Kasumi-1 (cell line): ENCODE measurements around the gene GPX8.

ENCODE experiments used
- DNase-seq, 2 experiments: peaks; one replicate each; lab custom pipeline; 2025; lab: John Stamatoyannopoulos, UW

Gene GPX8

DNA sequence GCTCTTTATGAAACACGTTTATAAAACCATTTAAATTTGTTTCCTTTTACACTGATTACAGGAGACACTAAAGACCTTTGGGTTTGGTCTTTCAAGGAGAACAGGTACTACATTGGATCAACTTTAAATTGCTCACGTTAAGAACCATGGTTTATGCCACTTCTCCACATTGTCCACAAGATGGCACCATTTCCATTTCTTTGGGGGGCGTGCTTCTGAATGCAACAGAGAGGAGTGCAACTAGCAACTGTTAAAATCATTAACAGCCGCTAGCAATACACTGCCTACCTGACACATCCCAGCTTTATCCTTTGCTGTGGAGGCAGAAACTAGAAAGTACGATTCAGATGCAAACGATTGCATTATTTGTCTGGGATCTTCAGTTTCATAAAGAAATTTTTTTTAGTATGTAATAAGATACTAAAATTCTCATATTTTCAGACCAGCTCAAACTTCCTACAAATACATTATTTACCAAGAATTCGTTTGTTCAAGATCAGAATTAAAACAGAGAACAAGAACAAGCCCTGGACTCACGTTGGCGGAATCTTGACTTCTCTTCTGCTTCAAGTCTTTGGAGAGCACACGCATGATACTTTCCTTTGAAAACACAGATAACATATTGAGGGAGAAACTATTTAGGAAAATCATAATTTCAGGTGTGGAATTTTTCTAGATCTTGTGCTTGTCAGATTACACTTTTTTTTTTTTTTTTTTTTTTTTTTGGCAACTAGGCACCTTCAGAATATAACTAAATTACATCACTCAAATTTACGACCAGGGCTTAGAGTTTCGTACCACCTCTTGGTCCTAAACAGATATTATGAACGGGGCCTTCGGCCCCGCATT, 12.3 kb downstream of the GPX8 start:
- peak; percentile 91 for DNase-seq

DNA sequence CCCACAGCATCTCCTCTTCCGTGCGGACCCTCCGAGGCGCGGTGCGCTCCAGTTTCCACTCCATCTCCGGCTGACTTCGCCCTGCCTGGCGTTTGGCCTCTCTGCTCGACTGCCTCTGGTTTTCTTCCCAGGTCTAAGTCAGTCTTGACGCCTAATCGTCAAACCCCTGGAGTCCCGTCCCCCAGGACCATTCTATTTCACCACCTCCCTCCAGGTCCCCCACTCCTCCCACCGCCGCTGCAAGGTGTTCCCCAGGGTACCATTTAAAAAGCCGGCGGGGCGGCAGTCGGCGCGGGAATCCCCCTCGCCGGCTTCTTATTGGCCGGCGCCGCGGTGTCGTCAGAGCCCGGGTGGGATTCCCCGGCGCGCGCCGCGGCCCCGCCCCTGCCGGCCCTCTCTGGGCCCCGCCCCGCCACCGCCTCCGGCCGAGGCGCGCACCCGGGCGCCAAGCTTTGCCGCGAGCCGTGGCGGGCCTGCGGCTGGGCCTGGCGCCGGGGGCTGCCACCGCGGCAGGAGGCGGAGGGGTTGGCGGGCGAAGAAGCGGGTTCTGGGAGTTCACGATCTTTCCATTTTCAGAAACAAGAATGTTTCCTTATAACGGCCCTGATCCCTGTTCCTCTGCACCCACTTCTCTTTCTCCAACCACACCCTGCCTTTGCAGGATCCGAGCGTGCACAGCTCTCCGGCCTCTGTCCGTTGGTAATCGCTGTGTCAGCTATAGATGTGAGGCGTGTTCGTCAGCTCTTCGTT, 13.1 kb downstream of the GPX8 start, which contains the start of gene CDC20B:
CDC20B (minus strand) TSS at position 241 of the 750 bp plus-strand sequence; CDS start at position 64, 177 bp downstream.
- DNase-seq, result peak; percentile 47 to 52

DNA sequence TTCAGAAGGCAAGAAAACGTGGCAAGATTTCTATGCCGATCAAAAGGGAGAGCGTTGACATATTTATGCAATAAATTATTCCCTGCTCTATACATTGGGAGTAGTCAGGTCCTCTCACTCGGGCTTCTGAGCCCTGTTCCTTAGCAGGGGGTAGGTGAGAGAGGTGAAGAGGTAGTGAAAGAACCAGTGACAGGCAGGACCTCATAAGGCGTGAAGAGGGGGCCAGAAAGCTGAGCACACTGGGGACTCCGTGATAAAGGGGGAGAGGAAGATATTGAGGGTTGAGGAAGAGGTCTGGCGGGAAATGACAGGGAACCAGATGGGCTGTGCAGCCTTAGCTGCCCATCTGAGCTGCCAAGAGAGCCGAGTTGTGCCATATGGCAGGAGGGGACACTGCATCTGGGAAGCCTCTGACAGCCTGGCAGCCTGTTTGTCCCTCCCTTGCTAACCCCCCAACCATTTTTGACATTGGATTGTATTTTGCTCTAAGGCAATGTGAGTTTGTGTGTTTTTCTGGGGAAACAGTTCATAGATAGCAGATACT, 13.8 kb downstream of the GPX8 start:
- peak; percentile 26 to 33 for DNase-seq

DNA sequence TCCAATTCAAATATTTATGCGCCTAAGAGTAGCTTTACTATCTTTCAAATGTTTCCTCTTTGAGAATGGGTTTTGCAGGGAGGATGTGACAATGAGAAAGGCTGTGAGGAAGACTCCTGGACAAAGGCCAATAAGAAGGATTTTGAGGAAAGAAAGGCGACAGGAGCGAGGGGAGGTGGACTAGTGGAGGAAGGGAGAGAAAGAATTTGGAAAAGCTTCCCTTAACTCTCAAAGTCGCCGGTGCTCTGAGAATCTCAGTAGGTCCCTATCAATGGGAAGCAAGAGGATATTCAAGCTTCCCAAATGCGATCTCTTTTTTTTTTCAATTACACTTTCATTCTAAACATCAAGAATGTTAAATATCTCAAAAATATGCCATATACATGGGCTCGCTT, 15.8 kb downstream of the GPX8 start:
- no peak for DNase-seq

DNA sequence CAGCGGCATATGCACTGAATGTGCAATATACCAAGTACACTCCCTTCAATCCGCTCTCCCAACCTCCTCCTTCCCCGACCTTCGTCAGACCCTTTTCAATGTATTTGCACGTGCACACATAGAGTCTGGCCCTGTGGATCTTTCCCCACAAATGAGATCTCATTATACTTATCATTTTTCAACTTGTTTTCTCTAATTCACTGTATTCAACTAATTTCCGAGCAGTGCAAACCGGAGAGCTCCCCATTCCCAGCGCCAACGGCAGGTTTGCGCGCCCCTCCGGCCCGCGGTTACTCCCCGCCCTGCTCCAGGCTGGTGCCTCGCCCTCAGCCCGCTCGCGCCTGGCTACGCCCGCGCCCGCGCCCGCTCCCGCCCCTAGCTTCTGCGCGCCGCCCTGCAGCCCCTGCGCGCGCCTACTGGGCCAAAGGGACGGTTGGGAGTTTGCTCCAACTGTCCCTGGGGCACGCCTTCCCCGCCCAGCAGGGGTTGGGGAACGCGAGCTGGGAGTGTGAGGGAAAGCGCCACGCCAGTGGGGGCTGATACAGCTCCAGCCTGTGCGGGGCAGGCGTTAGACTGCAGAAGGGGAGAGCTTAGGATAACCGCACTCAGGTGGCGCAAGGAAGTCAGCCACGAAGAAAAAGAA, 16.3 kb downstream of the GPX8 start:
- DNase-seq, result peak; percentile 30 to 40

DNA sequence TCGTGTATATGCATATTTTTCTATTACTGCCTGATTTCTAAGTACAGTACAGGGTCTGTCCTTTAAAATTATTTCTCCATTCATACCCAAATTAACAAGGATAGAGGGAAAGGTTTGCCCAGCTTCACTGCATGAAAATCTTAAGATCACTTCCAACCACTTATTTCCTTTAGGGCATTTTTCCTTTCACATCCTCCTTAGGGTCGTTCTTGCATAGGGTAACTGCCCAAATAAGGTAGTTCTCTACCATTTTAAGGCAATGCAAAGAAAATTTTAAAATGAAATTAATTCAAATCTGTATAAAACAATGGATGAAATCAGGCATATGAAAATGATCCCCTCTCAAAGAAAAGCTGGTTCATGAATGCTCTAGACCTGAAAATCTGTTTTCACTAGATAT, 17.1 kb downstream of the GPX8 start:
- DNase-seq, result no peak

DNA sequence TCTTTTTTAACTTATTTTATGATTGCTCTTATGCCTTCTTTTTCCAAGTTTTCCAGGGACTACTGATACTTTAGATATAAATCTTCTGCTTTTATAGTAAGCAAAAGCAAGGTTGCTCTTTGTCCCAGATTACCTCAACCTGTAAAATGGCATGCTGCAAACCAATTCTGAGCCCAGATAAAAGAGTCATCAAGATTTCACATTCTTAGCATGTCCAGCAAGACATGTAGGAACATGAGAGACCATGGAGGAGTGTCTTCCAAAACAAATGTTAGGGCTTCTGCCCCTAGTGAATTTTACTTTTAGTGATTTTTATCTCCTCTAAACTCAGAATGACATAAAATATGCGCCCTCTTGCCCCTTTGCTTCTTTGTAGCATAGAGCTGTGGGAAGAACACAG, 20.0 kb downstream of the GPX8 start:
- DNase-seq, result no peak

DNA sequence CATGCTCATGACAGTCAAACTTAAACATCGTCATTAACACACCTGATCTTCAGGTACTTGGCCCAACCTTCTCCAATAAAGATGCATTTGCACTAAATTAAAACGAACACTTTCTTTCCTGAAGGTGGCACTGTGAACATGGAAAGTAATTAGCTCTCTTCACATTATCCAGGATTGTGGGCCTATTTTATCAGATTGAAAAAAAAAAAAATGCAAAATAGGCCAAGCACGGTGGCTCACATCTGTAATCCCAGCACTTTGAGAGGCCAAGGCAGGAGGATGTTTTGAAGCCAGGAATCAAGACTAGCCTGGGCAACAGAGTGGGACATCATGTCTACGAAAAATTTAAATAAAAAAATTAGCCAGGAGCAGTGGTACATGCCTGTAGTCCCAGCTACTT, 27.4 kb downstream of the GPX8 start:
- DNase-seq, result peak in 1 of 2 experiments; percentile 40

DNA sequence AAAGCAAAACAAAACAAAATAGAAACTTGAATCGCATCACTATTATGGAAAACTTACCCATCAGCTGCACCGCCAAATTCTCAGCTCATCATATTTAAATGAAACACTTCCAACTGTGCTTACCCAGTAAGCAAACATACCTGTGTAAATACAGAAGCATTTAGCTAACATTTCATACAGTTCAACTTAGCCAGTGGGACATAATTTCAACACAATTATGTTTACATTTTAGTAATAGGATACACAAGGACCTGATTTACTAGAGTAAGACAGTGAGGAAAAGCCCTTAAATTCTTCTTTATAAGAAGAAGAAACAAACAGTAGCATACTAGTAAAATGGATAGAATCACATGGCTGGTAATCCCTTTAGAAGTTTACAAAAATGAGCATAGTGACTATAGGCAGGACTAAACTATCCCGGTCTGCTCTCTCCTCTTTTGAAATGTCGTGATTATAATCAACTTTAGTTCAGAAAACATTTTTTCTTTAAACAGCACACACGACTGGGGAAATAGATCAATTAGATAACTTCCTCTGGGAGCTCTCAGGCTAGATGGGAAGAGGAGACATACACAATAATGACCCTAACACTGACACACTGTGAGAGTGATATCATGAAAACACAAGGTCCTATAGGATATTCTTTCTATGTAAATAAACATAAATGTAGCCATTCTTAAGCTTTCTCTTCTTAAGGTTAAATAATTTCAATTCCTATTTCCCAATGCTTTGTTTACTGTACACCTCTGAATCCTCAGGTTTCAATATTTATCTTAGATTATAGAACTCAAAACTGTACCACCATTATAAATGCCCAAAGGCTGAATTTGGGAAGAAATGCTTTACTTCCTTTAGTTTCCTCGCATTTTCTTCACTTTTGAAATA, 28.9 kb downstream of the GPX8 start:
- DNase-seq, result no peak

DNA sequence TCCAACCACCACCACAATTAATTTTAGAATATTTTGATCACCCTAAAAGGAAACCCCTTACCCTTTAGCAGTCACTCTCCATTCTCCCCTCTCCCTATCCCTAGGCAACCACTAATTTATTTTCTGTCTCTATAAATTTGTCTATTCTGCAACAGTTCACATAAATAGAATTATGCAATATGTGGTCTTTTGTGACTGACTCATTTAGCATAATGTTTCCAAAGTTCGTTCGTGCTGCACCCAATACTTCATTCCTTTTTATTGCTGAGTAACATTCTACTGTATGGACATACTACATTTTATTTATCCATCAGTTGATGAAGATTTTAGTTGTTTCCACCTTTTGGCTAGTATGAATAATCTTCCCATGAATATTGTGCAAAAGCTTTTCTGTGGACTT, 31.2 kb downstream of the GPX8 start:
- DNase-seq, result no peak

DNA sequence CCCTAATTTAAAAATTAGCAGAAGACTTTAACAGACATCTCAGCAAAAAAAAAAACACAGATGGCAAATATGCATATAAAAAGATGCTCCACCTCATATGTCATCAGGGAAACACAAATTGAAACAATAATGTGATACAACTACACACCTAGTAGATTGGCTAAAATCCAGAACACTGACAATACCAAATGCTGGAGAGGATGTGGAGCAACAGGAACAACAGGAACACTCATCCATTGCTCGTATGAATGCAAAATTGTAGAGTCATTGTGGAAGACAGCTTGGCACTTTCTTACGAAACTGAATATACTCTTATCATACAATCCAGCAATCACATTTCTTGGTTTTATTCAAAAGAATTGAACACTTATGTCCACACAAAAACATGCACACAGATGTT, 45.0 kb downstream of the GPX8 start:
- DNase-seq, result no peak

DNA sequence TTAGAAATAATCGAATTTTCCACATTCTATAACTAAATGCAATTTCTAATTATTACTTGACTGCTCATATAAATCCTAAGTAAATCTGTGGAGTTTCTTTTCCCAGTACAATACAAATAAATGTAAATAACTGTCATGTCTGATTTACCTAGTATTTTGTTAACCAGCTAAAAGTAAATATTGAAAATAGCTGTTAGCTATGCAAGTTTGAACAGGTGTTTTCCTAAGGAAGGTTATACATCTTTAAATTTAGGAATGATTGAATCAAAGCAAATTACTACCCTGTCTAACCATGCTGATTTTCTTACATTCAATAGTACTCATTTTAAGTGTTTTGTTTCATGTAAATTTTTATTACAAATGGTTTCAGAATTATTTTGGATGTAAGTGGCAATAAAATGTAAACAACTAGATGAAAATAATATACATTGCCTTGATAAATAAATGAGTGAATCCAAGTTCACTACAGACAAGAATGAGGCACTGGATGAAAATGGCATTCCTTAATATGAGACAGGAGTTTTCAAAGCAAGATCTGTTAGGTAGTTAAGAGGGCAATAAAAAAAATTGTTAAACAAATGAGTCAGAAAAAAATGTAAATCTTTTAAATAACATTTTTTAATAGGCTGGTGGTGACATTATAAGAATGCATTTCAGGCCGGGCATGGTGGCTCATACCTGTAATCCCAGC, 51.4 kb downstream of the GPX8 start:
- DNase-seq, result no peak
